ENCODE results near the gene SNRNP70. TPM values are rescaled to one million over a fixed set of nuclear protein-coding genes. Genes with fewer than 3 reads are reported as not detected.

The SNRNP70 gene
- total RNA-seq, 1 donor from 2014 or later, result 137 TPM

Other genes with a start within 250 kb of the SNRNP70 start
- 0.60 and 2.6 TPM in 2 replicates for gene HSD17B14, start 249.0 kb upstream of the SNRNP70 start, total RNA-seq
- 2.4 and 7.1 TPM in 2 replicates for gene PLEKHA4, start 216.8 kb upstream of the SNRNP70 start, total RNA-seq
- 21.6 and 63.9 TPM in 2 replicates for gene PPP1R15A, start 213.0 kb upstream of the SNRNP70 start, total RNA-seq
- gene TULP2, start 186.7 kb upstream of the SNRNP70 start, total RNA-seq, result under 0.01 TPM in 2 replicates
- gene NUCB1, start 185.1 kb upstream of the SNRNP70 start, total RNA-seq, result 118 and 160 TPM in 2 replicates
- under 0.01 TPM in 1 of 2 replicates, not detected in the other for gene DHDH, start 151.8 kb upstream of the SNRNP70 start, total RNA-seq
- gene BAX, start 130.6 kb upstream of the SNRNP70 start, total RNA-seq, result 96.8 and 101 TPM in 2 replicates
- gene FTL, start 120.1 kb upstream of the SNRNP70 start, total RNA-seq, result 928 and 942 TPM in 2 replicates
- gene GYS1, start 92.1 kb upstream of the SNRNP70 start, total RNA-seq, result 11.1 and 14.8 TPM in 2 replicates
- gene RUVBL2, start 91.6 kb upstream of the SNRNP70 start, total RNA-seq, result 113 and 138 TPM in 2 replicates
- gene LHB, start 68.4 kb upstream of the SNRNP70 start, total RNA-seq, result not detected in 2 replicates
- not detected in 2 replicates for gene CGB3, start 61.1 kb upstream of the SNRNP70 start, total RNA-seq
- not detected in 2 replicates for gene CGB2, start 53.6 kb upstream of the SNRNP70 start, total RNA-seq
- gene CGB1, start 48.6 kb upstream of the SNRNP70 start, total RNA-seq, result not detected in 2 replicates
- gene CGB5, start 41.6 kb upstream of the SNRNP70 start, total RNA-seq, result not detected in 2 replicates
- not detected in 2 replicates for gene CGB8, start 36.3 kb upstream of the SNRNP70 start, total RNA-seq
- gene CGB7, start 27.7 kb upstream of the SNRNP70 start, total RNA-seq, result 0.22 TPM in 1 of 2 replicates, not detected in the other
- not detected in 2 replicates for gene NTF4, start 20.6 kb upstream of the SNRNP70 start, total RNA-seq
- gene KCNA7, start 12.8 kb upstream of the SNRNP70 start, total RNA-seq, result not detected in 2 replicates
- gene LIN7B, start 28.9 kb downstream of the SNRNP70 start, total RNA-seq, result 1.6 and 2.2 TPM in 2 replicates
- 0.22 and 0.40 TPM in 2 replicates for gene C19orf73, start 33.7 kb downstream of the SNRNP70 start, total RNA-seq
- 1.6 and 2.8 TPM in 2 replicates for gene PPFIA3, start 34.1 kb downstream of the SNRNP70 start, total RNA-seq
- not detected in 2 replicates for gene HRC, start 69.9 kb downstream of the SNRNP70 start, total RNA-seq
- gene TRPM4, start 72.3 kb downstream of the SNRNP70 start, total RNA-seq, result 9.5 and 10.7 TPM in 2 replicates
- gene SLC6A16, start 239.7 kb downstream of the SNRNP70 start, total RNA-seq, result 0.20 and 0.22 TPM in 2 replicates
- gene CD37, start 250.0 kb downstream of the SNRNP70 start, total RNA-seq, result not detected in 2 replicates